Activated CD4-positive, alpha-beta T cell treated with anti-CD3 and anti-CD28 coated beads, Interleukin-2, Interleukin-6, amounts not matched to agents 100 ng/mL and 50 ng/mL, durations not matched to agents 16 hours and 8 hours (primary cell): ENCODE data around the gene DMPK.
"Not testable (repeated sequence)": the region's sequence is repeated elsewhere in the genome, so short reads cannot be mapped to it uniquely, and the experiment has no call there.

Source experiments
- DNase-seq: peaks from one replicate; pipeline ENCODE4 v3.0.0-alpha.2; 2020

DMPK gene

DNA sequence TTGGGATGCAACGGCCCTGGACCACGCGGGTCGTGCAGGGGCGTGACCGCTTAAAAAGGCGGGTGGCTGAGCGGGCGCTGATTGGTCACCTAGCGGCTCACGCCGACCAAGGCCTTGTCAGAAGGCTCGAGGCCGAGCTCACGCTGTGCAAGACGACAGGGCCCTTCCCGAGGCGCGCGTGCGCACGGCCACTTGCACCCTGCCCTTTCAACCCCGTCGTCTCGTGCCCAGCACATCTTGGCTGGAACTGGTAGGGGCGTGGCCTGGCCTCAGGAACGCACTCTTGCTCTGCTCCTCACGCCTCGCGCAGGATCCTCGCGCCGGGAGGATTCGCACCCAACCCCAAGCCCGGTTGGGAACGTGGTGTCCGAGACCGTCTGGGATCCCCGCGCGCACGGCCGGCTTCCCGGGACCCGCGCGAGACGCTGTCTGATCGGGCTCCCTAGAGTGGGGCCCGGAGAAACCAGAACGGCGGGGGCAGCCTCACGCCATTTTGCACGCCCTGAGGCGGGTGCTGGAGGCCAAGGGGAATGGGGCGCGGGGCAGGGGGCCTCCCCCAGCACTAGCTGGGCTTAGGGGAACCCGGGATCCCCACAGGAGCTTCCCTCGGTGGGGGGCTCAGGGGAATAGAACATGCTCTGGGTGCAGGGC lies 49.0 kb downstream of the DMPK start, which contains the start of gene MEIOSIN:
Gene MEIOSIN, plus strand, starts transcription at position 280 of the 651 bp plus-strand sequence. CDS start 1,938 bp downstream, outside the sequence.
- no peak for DNase-seq

DNA sequence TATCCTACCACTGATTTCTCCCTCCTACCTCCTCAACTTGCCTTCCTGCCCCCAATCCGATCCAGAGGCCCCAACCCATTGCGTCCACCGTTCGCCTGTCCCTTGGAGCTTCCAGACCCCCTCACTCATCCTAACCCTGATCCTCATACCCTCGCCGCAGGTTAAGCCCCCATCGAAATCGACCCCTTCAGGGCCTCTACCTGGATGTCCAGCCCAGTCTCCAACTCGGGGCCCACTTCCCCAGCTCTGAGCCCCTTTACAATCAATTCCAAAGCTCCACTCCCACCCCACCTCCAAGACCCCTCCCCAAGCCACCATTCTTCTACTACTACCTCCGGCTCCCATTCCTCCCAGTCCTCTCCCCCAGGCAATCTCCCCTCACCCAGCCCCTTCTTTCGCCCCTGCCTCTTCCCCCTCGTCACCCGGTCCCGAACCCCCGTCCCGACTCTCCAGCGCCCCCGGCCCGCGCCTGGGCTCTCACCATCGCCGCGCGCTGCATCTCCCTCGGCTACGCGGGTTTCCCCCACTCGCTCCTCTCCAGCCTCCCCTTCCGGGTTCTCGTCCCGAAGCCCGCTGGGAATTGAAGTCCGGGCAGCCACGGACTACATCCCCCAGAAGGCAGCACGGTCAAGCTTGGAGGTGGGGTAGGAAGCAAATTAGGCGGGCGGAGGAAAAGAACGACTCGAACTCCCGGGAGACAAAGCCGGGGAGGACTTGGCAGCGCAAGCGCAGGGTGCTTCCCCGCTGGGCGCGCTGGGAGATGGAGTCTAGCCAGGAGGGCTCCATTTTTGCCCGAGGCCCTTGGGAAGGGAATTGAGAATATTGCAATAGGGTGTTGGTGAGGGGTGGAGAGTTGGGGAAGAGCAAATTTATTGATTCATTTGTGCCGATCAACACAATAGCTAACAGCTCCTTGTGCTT lies 51.7 kb downstream of the DMPK start, which contains the start of gene FBXO46:
Gene FBXO46, minus strand, starts transcription at position 529 of the 921 bp plus-strand sequence. CDS start 17,401 bp downstream, outside the sequence.
- peak; percentile 98 for DNase-seq

- DNase-seq, result peak; percentile 18
Observed at GRCh38 chr19:45729800-45730290, 52.4 kb downstream of the DMPK start.

GRCh38 chr19:45728683-45729082 lies 53.6 kb downstream of the DMPK start:
- DNase-seq, result not testable (repeated sequence)

DNA sequence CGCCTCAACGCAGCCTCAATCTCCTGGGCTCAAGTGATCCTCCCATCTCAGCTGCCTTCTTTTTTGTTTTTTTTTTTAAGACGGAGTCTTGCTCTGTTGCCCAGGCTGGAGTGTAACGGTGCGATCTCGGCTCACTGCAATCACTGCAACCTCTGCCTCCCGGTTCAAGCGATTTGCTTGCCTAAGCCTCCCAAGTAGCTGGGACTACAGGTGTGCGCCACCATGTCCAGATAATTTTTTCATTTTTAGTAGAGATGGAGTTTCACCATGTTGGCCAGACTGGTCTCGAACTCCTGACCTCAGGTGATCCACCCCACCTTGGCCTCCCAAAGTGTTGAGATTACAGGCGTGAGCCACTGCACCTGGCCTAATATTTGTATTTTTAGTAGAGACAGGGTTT lies 62.2 kb downstream of the DMPK start:
- DNase-seq, result not testable (repeated sequence)
